Stimulated activated CD8-positive, alpha-beta memory T cell treated with anti-CD3 and anti-CD28 coated beads, Interleukin-4, amount 100 ng/mL, for 4 hours (primary cell): ENCODE data around the gene FRS3.
"Not testable (repeated sequence)": the region's sequence is repeated elsewhere in the genome, so short reads cannot be mapped to it uniquely, and the experiment has no call there.

Experiments
- DNase-seq, 2 donors: peaks; one replicate each; pipeline ENCODE4 v3.0.0-alpha.2; 2020; ENCODE audit warnings: low read depth in 2 of 2, low spot score in 1 of 2

The FRS3 gene

GRCh38 chr6:41779788-41780550 lies at the start of gene FRS3:
TSS of gene FRS3 (minus strand) at chr6:41779900. CDS start at chr6:41776987, 2,913 bp downstream.
- peak; percentile 98 to 99 for DNase-seq

- no peak for DNase-seq
Measured at GRCh38 chr6:41826343-41827022, 46.8 kb upstream of the FRS3 start.

GRCh38 chr6:41824571-41825569 lies 45.2 kb upstream of the FRS3 start:
- no peak for DNase-seq

GRCh38 chr6:41823178-41823577 lies 43.5 kb upstream of the FRS3 start:
- no peak for DNase-seq

GRCh38 chr6:41822021-41822420 lies 42.3 kb upstream of the FRS3 start:
- no peak for DNase-seq

GRCh38 chr6:41821266-41821665 lies 41.6 kb upstream of the FRS3 start:
- DNase-seq: no peak

GRCh38 chr6:41818271-41819054 lies 38.8 kb upstream of the FRS3 start:
- DNase-seq: no peak

GRCh38 chr6:41815587-41815986 lies 35.9 kb upstream of the FRS3 start:
- DNase-seq: no peak

GRCh38 chr6:41814629-41815028 lies 34.9 kb upstream of the FRS3 start:
- no peak for DNase-seq

- no peak for DNase-seq
Measured at GRCh38 chr6:41813956-41814355, 34.3 kb upstream of the FRS3 start.

GRCh38 chr6:41813469-41813868 lies 33.8 kb upstream of the FRS3 start:
- no peak for DNase-seq

- DNase-seq: not testable (repeated sequence)
Measured at GRCh38 chr6:41811946-41812345, 32.2 kb upstream of the FRS3 start.

- DNase-seq: no peak
Measured at GRCh38 chr6:41811095-41811494, 31.4 kb upstream of the FRS3 start.

- no peak for DNase-seq
Measured at GRCh38 chr6:41805830-41806774, 26.4 kb upstream of the FRS3 start.

- no peak for DNase-seq
Measured at GRCh38 chr6:41801380-41801779, 21.7 kb upstream of the FRS3 start.

GRCh38 chr6:41799559-41799911 lies 19.8 kb upstream of the FRS3 start:
- no peak for DNase-seq

- DNase-seq: no peak
Measured at GRCh38 chr6:41798901-41799558, 19.3 kb upstream of the FRS3 start.

GRCh38 chr6:41796474-41796873 lies 16.8 kb upstream of the FRS3 start:
- no peak for DNase-seq

GRCh38 chr6:41791984-41792383 lies 12.3 kb upstream of the FRS3 start:
- DNase-seq: no peak
